Natural killer cell (primary cell): Measurements from ENCODE around the gene CEP126. TPM values are rescaled to one million over a fixed set of nuclear protein-coding genes. Genes with fewer than 3 reads are reported as not detected.
"Not testable (repeated sequence)": the region's sequence is repeated elsewhere in the genome, so short reads cannot be mapped to it uniquely, and the experiment has no call there.

ENCODE experiments used
- ATAC-seq, 3 donors: fragments of 150-1000 bp in 2 of 3; fragments of 200-7000 bp in 1 of 3; cut with Tn5 transposase; 1 replicate in 1 of 3; 2 replicates in 2 of 3; pipeline ENCODE4 v1.10.0; 2021; ENCODE audit warnings: mild to moderate bottlenecking in 2 of 3, moderate library complexity in 2 of 3
- DNase-seq, 2 donors: peaks; one replicate each; pipeline versions ENCODE4 v3.0.0 to v3.0.0-alpha.2; 2013 to 2021; ENCODE audit warnings: mixed read lengths in 1 of 2
- H3K27ac ChIP-seq: one replicate; pipeline ENCODE4 v1.5.1; 2013; ENCODE audit warnings: mild to moderate bottlenecking, low read length
- H3K27me3 ChIP-seq: one replicate; pipeline ENCODE4 v1.6.1; 2013; ENCODE audit warnings: low read length; ENCODE audit not compliant: control insufficient read depth, insufficient read depth
- H3K36me3 ChIP-seq: one replicate; pipeline ENCODE4 v1.6.1; 2013; ENCODE audit warnings: low read length; ENCODE audit not compliant: control insufficient read depth, insufficient read depth
- H3K4me1 ChIP-seq: one replicate; pipeline ENCODE4 v1.6.1; 2013; ENCODE audit warnings: low read length; ENCODE audit not compliant: control insufficient read depth, insufficient read depth
- H3K4me3 ChIP-seq: one replicate; pipeline ENCODE4 v1.5.1; 2013; ENCODE audit warnings: low read length
- H3K9me3 ChIP-seq: one replicate; pipeline ENCODE4 v1.6.1; 2013; ENCODE audit warnings: low read length; ENCODE audit not compliant: control insufficient read depth, insufficient read depth
- H3K27ac Mint-ChIP-seq, 2 donors: one replicate each; pipeline ENCODE4 v1.8.0; 2022; ENCODE audit warnings: mild to moderate bottlenecking in 2 of 2, mixed read lengths in 2 of 2, moderate library complexity in 1 of 2
- H3K27me3 Mint-ChIP-seq, 2 donors: one replicate each; pipeline ENCODE4 v1.8.0; 2022; ENCODE audit warnings: low read depth in 2 of 2, mixed read lengths in 2 of 2
- H3K36me3 Mint-ChIP-seq: one replicate; pipeline ENCODE4 v1.8.0; 2022; ENCODE audit warnings: mixed read lengths
- H3K4me1 Mint-ChIP-seq, 2 donors: one replicate each; pipeline ENCODE4 v1.8.0; 2022; ENCODE audit warnings: mixed read lengths in 2 of 2
- H3K4me3 Mint-ChIP-seq: one replicate; pipeline ENCODE4 v1.8.0; 2022; ENCODE audit warnings: mild to moderate bottlenecking, moderate library complexity, mixed read lengths
- H3K9me3 Mint-ChIP-seq, 2 donors: one replicate each; pipeline ENCODE4 v1.8.0; 2022; ENCODE audit warnings: mixed read lengths in 2 of 2
- CTCF ChIP-seq: fragments of 200-600 bp; IDR thresholded peaks from one replicate; pipeline ENCODE4 v1.8.0; 2022; ENCODE audit warnings: antibody characterized with exemption
- WGBS: methylation state at CpG from one replicate; pipeline ENCODE4 v1.1.7; 2013; ENCODE audit warnings: missing lambda C conversion rate; ENCODE audit not compliant: insufficient coverage; 5-methylcytosine and 5-hydroxymethylcytosine counted together
- intact Hi-C: fragments of 100-400 bp; cut with micrococcal nuclease; formaldehyde crosslinking; loops from one replicate; pipeline ENCODE4 v1.14.2; 2022
- total RNA-seq, 4 donors: library from RNA; stranded (reverse); fragments of 120-200 nt in 1 of 4; gene quantifications; one replicate each; pipeline versions ENCODE4 v1.2.3 to v1.2.4, GENCODE V29; 2013 to 2022

Gene CEP126
- total RNA-seq, 3 donors from 2014 or later (not counting 1 experiment from before 2014, with no cell fraction given), result 8.5 to 15.7 (median 10.4) TPM

- TF ChIP-seq CTCF, result no peak
- H3K27ac ChIP-seq, result no peak overlapping the region
- no peaks in the 10 kb centered on the region for H3K9me3 Mint-ChIP-seq
- no peaks in the 10 kb centered on the region for H3K27me3 ChIP-seq
- ATAC-seq (no peak), DNase-seq (no peak)
- H3K36me3 ChIP-seq, result peaks cover 2% of the 10 kb centered on the region
- H3K4me1 Mint-ChIP-seq, result no peaks in the 10 kb centered on the region
- no peaks in the 10 kb centered on the region for H3K27me3 Mint-ChIP-seq
- no CpG with 5 or more reads among the region's 1 CpG for WGBS
- no peak overlapping the region for H3K4me3 ChIP-seq
- H3K4me3 Mint-ChIP-seq, result no peak overlapping the region
- H3K36me3 Mint-ChIP-seq, result no peaks in the 10 kb centered on the region
- no peak overlapping the region for H3K27ac Mint-ChIP-seq
- H3K9me3 ChIP-seq, result no peaks in the 10 kb centered on the region
- no peaks in the 10 kb centered on the region for H3K4me1 ChIP-seq
- intact Hi-C loops, result no loop called here
Observed at GRCh38 chr11:101949680-101950220, 34.9 kb downstream of the CEP126 start.

DNA sequence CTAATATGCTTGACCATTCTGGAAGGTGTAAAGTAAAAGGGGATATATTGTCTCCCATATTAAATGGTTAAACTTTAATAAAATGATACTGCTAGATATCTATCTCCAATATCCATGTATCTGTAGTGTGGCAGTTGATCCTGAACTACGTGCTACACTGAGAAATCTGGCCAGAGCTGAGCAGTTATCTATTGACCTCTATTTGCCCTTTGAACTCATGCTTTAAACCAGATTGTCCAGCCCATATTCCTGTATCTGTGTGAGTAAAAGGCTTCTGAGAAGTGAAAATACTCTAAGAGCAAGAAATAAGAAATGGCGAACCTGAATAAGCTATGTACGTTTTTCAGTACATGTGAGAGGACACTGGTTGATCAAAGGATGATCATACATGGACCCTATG is 40.5 kb downstream of the CEP126 start:
- no peaks in the 10 kb centered on the region for H3K36me3 Mint-ChIP-seq
- no peak overlapping the region for H3K4me3 ChIP-seq
- H3K27ac Mint-ChIP-seq, result no peak overlapping the region
- H3K9me3 ChIP-seq, result no peaks in the 10 kb centered on the region
- no peaks in the 10 kb centered on the region for H3K9me3 Mint-ChIP-seq
- no peak overlapping the region for H3K4me3 Mint-ChIP-seq
- peaks cover 5% of the 10 kb centered on the region for H3K36me3 ChIP-seq
- WGBS, result 91% methylated on average over 3 of the region's 3 CpGs
- no peaks in the 10 kb centered on the region for H3K27me3 Mint-ChIP-seq
- H3K27me3 ChIP-seq, result no peaks in the 10 kb centered on the region
- H3K4me1 Mint-ChIP-seq, result no peaks in the 10 kb centered on the region
- no peak overlapping the region for H3K27ac ChIP-seq
- no peaks in the 10 kb centered on the region for H3K4me1 ChIP-seq
- no peak for TF ChIP-seq CTCF
- ATAC-seq (no peak), DNase-seq (no peak)
- intact Hi-C loops, result no loop called here

- no peak for TF ChIP-seq CTCF
- Histone ChIP-seq H3K27ac (no peak overlapping the region), H3K27me3 (no peaks in the 10 kb centered on the region), H3K4me1 (no peaks in the 10 kb centered on the region), H3K36me3 (peaks cover 5% of the 10 kb centered on the region), H3K4me3 (no peak overlapping the region), H3K9me3 (no peaks in the 10 kb centered on the region)
- Mint-ChIP-seq H3K9me3 (no peaks in the 10 kb centered on the region), H3K4me3 (no peak overlapping the region), H3K27me3 (no peaks in the 10 kb centered on the region), H3K36me3 (no peaks in the 10 kb centered on the region), H3K27ac (no peak overlapping the region), H3K4me1 (no peaks in the 10 kb centered on the region)
- ATAC-seq (no peak), DNase-seq (no peak)
- 91% methylated on average over 5 of the region's 5 CpGs for WGBS
- intact Hi-C loops, result no loop called here
Observed at GRCh38 chr11:101955701-101956100, 40.9 kb downstream of the CEP126 start.

DNA sequence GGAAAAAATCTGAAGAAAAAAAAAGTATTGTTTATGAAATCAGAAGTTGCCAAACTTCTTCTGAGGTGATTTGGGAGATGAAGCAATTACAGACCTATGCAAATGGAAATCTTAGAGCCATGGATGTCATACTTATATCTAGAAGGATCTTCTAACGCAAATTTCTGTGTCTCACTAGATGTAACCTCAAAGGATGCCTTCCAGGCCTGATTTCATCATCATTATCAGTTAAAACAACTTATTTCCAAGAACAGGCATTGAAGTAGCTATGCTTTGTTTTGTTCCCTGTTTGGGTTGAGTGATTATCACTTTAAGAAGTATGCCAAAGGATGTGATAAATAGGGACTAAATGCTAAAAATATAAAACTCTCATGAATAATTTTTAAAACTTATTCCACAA is 45.4 kb downstream of the CEP126 start:
- ATAC-seq, result no peak
- Mint-ChIP-seq H3K9me3 (no peaks in the 10 kb centered on the region), H3K27ac (no peak overlapping the region), H3K4me1 (no peaks in the 10 kb centered on the region), H3K36me3 (peaks cover 12% of the 10 kb centered on the region), H3K27me3 (no peaks in the 10 kb centered on the region), H3K4me3 (no peak overlapping the region)
- peaks cover 11% of the 10 kb centered on the region for H3K36me3 ChIP-seq
- no peak for TF ChIP-seq CTCF
- DNase-seq, result no peak
- no peak overlapping the region for H3K27ac ChIP-seq
- WGBS, result 90% methylated on average over 1 of the region's 1 CpG
- intact Hi-C loops, result no loop called here
- no peaks in the 10 kb centered on the region for H3K9me3 ChIP-seq
- no peak overlapping the region for H3K4me3 ChIP-seq
- H3K27me3 ChIP-seq, result no peaks in the 10 kb centered on the region
- no peaks in the 10 kb centered on the region for H3K4me1 ChIP-seq

DNA sequence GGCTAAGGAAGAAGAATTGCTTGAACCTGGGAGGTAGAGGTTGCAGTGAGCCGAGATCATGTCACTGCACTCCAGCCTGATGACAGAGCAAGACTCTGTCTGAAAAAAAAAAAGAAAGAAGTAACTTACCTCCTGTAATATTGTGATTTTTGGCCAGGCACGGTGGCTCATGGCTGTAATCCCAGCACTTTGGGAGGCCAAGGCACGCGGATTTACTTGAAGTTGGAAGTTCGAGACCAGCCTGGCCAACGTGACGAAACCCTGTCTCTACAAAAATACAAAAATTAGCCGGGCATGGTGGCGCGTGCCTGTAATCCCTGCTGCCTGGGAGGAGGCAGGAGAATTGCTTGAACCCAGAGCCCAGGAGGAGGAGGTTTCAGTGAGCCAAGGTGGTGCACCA is 49.4 kb downstream of the CEP126 start:
- H3K27me3 ChIP-seq, H3K4me3 Mint-ChIP-seq, H3K27ac ChIP-seq, H3K27me3 Mint-ChIP-seq, intact Hi-C loops, H3K4me3 ChIP-seq, H3K9me3 Mint-ChIP-seq, H3K9me3 ChIP-seq, ATAC-seq, DNase-seq, H3K27ac Mint-ChIP-seq, H3K4me1 Mint-ChIP-seq, H3K36me3 ChIP-seq, H3K4me1 ChIP-seq: not testable (repeated sequence)
- 94% methylated on average over 10 of the region's 10 CpGs for WGBS
- peaks cover 12% of the 10 kb centered on the region for H3K36me3 Mint-ChIP-seq
